H1 (cell line): ENCODE results near the gene ZKSCAN8.

Experiments
- BCL11A ChIP-seq, 2 experiments: IDR thresholded peaks; one replicate each; pipeline ENCODE4 v1.6.1; 2011; ENCODE audit warnings: low read depth in 2 of 2, low read length in 2 of 2, mild to moderate bottlenecking in 2 of 2
- BRCA1 ChIP-seq: IDR thresholded peaks from 2 replicates; pipeline ENCODE4 v1.6.1; 2012; ENCODE audit warnings: low read depth, low read length, improper control_type of control experiment
- CHD2 ChIP-seq: IDR thresholded peaks from 2 replicates; pipeline ENCODE4 v1.6.1; 2012; ENCODE audit warnings: low read length, improper control_type of control experiment
- CHD7 ChIP-seq: fragments of 300-600 bp; sonication (generic); IDR thresholded peaks from 2 replicates; pipeline ENCODE4 v1.7.1; 2012; ENCODE audit warnings: low read length, moderate library complexity, mild to moderate bottlenecking, inconsistent platforms; ENCODE audit not compliant: insufficient replicate concordance
- CREB1 ChIP-seq: IDR thresholded peaks from 2 replicates; pipeline ENCODE4 v1.6.1; 2012; ENCODE audit warnings: inconsistent platforms
- CTCF ChIP-seq, 3 experiments: IDR thresholded peaks; 1 replicate in 2 of 3; 2 replicates in 1 of 3; pipeline versions ENCODE4 v1.5.1 to v1.6.1; 2011; ENCODE audit warnings: low read length in 3 of 3, mild to moderate bottlenecking in 3 of 3, inconsistent platforms in 2 of 3, low read depth in 1 of 3, moderate library complexity in 1 of 3; ENCODE audit not compliant: insufficient read depth in 1 of 3; ENCODE audit errors: control extremely low read depth in 1 of 3
- HDAC2 ChIP-seq, 2 experiments: fragments of 300-600 bp in 1 of 2; sonication (generic) in 1 of 2; IDR thresholded peaks; 2 replicates each; pipeline ENCODE4 v1.6.1; 2011 to 2012; ENCODE audit warnings: low read depth in 2 of 2, low read length in 2 of 2, mild to moderate bottlenecking in 2 of 2, moderate library complexity in 2 of 2, borderline replicate concordance in 1 of 2, inconsistent platforms in 1 of 2
- JUN ChIP-seq: IDR thresholded peaks from 2 replicates; pipeline ENCODE4 v1.6.1; 2011; ENCODE audit warnings: low read depth, mild to moderate bottlenecking, improper control_type of control experiment, low read length
- MAFK ChIP-seq: IDR thresholded peaks from 2 replicates; pipeline ENCODE4 v1.6.1; 2012; ENCODE audit warnings: low read depth, mild to moderate bottlenecking, improper control_type of control experiment, low read length
- MAX ChIP-seq: IDR thresholded peaks from 2 replicates; pipeline ENCODE4 v1.6.1; 2012; ENCODE audit warnings: inconsistent platforms
- POLR2A ChIP-seq, 2 experiments: IDR thresholded peaks; 1 replicate in 1 of 2; 2 replicates in 1 of 2; pipeline ENCODE4 v1.6.1; 2011; ENCODE audit warnings: low read depth in 2 of 2, low read length in 2 of 2, mild to moderate bottlenecking in 2 of 2; ENCODE audit errors: control extremely low read depth in 1 of 2

GRCh38 chr6:28117386-28118050, 24.2 kb upstream of the ZKSCAN8 start:
- no peak for TF ChIP-seq BCL11A (IDR thresholded peaks at IDR 0.05; ENCODE audit: low read depth in 2 of 2, low read length in 2 of 2)
- no peak for TF ChIP-seq BRCA1
- TF ChIP-seq CTCF (IDR thresholded peaks at IDR 0.05; ENCODE audit: control extremely low read depth in 1 of 3, insufficient read depth in 1 of 3, low read depth in 1 of 3, low read length in 3 of 3): peak in 1 of 3 experiments; percentile 25; a peak in 1 of 4 replicates
- no peak for TF ChIP-seq POLR2A (IDR thresholded peaks at IDR 0.05; ENCODE audit: control extremely low read depth in 1 of 2, low read depth in 2 of 2, low read length in 2 of 2)
- TF ChIP-seq CREB1: no peak
- TF ChIP-seq HDAC2 (IDR thresholded peaks at IDR 0.05; ENCODE audit: borderline replicate concordance in 1 of 2, low read depth in 2 of 2, low read length in 2 of 2): no peak
- TF ChIP-seq MAFK: no peak
- no peak for TF ChIP-seq JUN
- TF ChIP-seq CHD2: no peak
- no peak for TF ChIP-seq MAX
- TF ChIP-seq CHD7: no peak
